B cell (primary cell): ENCODE measurements around the gene SYN1. TPM values are rescaled to one million over a fixed set of nuclear protein-coding genes. Genes with fewer than 3 reads are reported as not detected.

ENCODE experiments used
- ATAC-seq: fragments of 200-7000 bp; cut with Tn5 transposase; one replicate; pipeline ENCODE4 v1.10.0; 2021; ENCODE audit warnings: low read depth, mild to moderate bottlenecking, moderate number of reproducible peaks, moderate library complexity
- CTCF ChIA-PET: fragments of 350-600 bp; sonication (Branson Sonifier 250); formaldehyde crosslinking; loops from one replicate; lab custom pipeline; 2021; ENCODE audit warnings: antibody characterized with exemption, inconsistent platforms; lab: Charles Lee
- POLR2A ChIA-PET: fragments of 350-600 bp; sonication (Branson Sonifier 250); formaldehyde crosslinking; loops from one replicate; lab custom pipeline; 2021; ENCODE audit warnings: antibody characterized with exemption; lab: Charles Lee
- DNase-seq: peaks from one replicate; pipeline ENCODE4 v3.0.0; 2013
- H2AFZ ChIP-seq: 2 replicates; pipeline ENCODE4 v1.6.1; 2012; ENCODE audit warnings: mild to moderate bottlenecking, low read depth, low read length; ENCODE audit not compliant: insufficient read depth, poor library complexity, severe bottlenecking
- H3K27ac ChIP-seq, 2 donors: 1 replicate in 1 of 2; 2 replicates in 1 of 2; pipeline ENCODE4 v1.5.1; 2012 to 2013; ENCODE audit warnings: low read length in 2 of 2, mild to moderate bottlenecking in 2 of 2, moderate library complexity in 1 of 2
- H3K27me3 ChIP-seq, 4 experiments: fragments of 200-600 bp in 1 of 4; sonication (generic) in 1 of 4; replicated peaks in 1 of 4; 1 replicate in 2 of 4; 2 replicates in 2 of 4; pipeline versions ENCODE4 v1.6.1 to v1.7.0; 2013 to 2016; ENCODE audit warnings: low read length in 3 of 4, mild to moderate bottlenecking in 2 of 4, mixed read lengths in 1 of 4, moderate library complexity in 1 of 4; ENCODE audit not compliant: insufficient read depth in 4 of 4, control insufficient read depth in 3 of 4; ENCODE audit errors: control extremely low read depth in 1 of 4
- H3K36me3 ChIP-seq, 2 experiments: replicated peaks in 1 of 2; 1 replicate in 1 of 2; 2 replicates in 1 of 2; pipeline versions ENCODE4 v1.6.1 to v1.7.1; 2013; ENCODE audit warnings: low read length in 1 of 2; ENCODE audit not compliant: insufficient read depth in 2 of 2, control insufficient read depth in 1 of 2; ENCODE audit errors: control extremely low read depth in 1 of 2, extremely low read depth in 1 of 2
- H3K4me1 ChIP-seq, 2 donors: fragments of 200-600 bp in 1 of 2; sonication (generic) in 1 of 2; 1 replicate in 1 of 2; 2 replicates in 1 of 2; pipeline versions ENCODE4 v1.5.1 to v1.6.1; 2013 to 2017; ENCODE audit warnings: low read length in 2 of 2; ENCODE audit not compliant: control insufficient read depth in 2 of 2, insufficient read depth in 2 of 2
- H3K4me2 ChIP-seq: replicated peaks from 2 replicates; pipeline ENCODE3; 2012; ENCODE audit warnings: mild to moderate bottlenecking, low read depth, low read length; ENCODE audit not compliant: poor library complexity, severe bottlenecking
- H3K4me3 ChIP-seq, 5 experiments: fragments of 200-600 bp in 1 of 5; sonication (generic) in 1 of 5; 1 replicate in 3 of 5; 2 replicates in 2 of 5; pipeline versions ENCODE4 v1.5.1 to v1.7.0; 2011 to 2016; ENCODE audit warnings: low read length in 4 of 5, mild to moderate bottlenecking in 4 of 5, low read depth in 2 of 5, control low read depth in 1 of 5, moderate library complexity in 1 of 5; ENCODE audit not compliant: insufficient read depth in 1 of 5; ENCODE audit errors: control extremely low read depth in 1 of 5, extremely low read depth in 1 of 5
- H3K79me2 ChIP-seq: fragments of 200-600 bp; sonication (generic); one replicate; pipeline ENCODE4 v1.6.0; 2016; ENCODE audit warnings: low read length; ENCODE audit not compliant: control insufficient read depth, insufficient read depth
- H3K9ac ChIP-seq: fragments of 200-600 bp; sonication (generic); 2 replicates; pipeline ENCODE4 v1.6.1; 2017; ENCODE audit warnings: mild to moderate bottlenecking, low read length, moderate library complexity
- H3K9me3 ChIP-seq, 3 donors: one replicate each; pipeline versions ENCODE4 v1.6.1 to v1.7.1; 2013; ENCODE audit warnings: low read length in 2 of 3; ENCODE audit not compliant: control insufficient read depth in 2 of 3, insufficient read depth in 1 of 3; ENCODE audit errors: control extremely low read depth in 1 of 3
- H4K20me1 ChIP-seq: 2 replicates; pipeline ENCODE4 v1.6.0; 2012; ENCODE audit warnings: mild to moderate bottlenecking, low read length; ENCODE audit not compliant: insufficient read depth, control insufficient read depth, poor library complexity, severe bottlenecking
- H3K27ac Mint-ChIP-seq: one replicate; pipeline ENCODE4 v1.8.0; 2021; ENCODE audit warnings: mixed read lengths
- H3K27me3 Mint-ChIP-seq: one replicate; pipeline ENCODE4 v1.8.0; 2021; ENCODE audit warnings: mixed read lengths
- H3K4me1 Mint-ChIP-seq: one replicate; pipeline ENCODE4 v1.8.0; 2021; ENCODE audit warnings: mixed read lengths
- H3K4me3 Mint-ChIP-seq: one replicate; pipeline ENCODE4 v1.8.0; 2021; ENCODE audit warnings: mixed read lengths
- H3K9me3 Mint-ChIP-seq: one replicate; pipeline ENCODE4 v1.8.0; 2022; ENCODE audit warnings: mixed read lengths; ENCODE audit not compliant: insufficient read depth
- EZH2 ChIP-seq: IDR thresholded peaks from 2 replicates; pipeline ENCODE4 v1.6.1; 2012; ENCODE audit warnings: borderline replicate concordance, low read depth, mild to moderate bottlenecking, moderate library complexity, low read length; ENCODE audit not compliant: insufficient read depth, poor library complexity, severe bottlenecking
- WGBS: methylation state at CpG from one replicate; pipeline ENCODE4 v1.1.5; 2013; ENCODE audit warnings: missing lambda C conversion rate; ENCODE audit not compliant: insufficient coverage; 5-methylcytosine and 5-hydroxymethylcytosine counted together
- intact Hi-C: fragments of 100-400 bp; cut with micrococcal nuclease; formaldehyde crosslinking; loops from one replicate; pipeline ENCODE4 v1.10.0; 2022
- polyA plus RNA-seq: library from polyadenylated mRNA; depleted of rRNA; stranded (reverse); fragments of >200 nt; gene quantifications from 2 replicates; pipeline ENCODE4 v1.2.3, GENCODE V29; 2012
- total RNA-seq, 2 donors: library from RNA; stranded (reverse); fragments of 120-200 nt in 1 of 2; gene quantifications; 1 replicate in 1 of 2; 2 replicates in 1 of 2; pipeline versions ENCODE4 v1.2.3 to v1.2.4, GENCODE V29; 2013 to 2022
- TF ChIP-seq, protein P1 (sequence below): fragments of 200-600 bp; IDR thresholded peaks from one replicate; pipeline ENCODE4 v1.8.0; 2022; ENCODE audit warnings: antibody characterized with exemption, mild to moderate bottlenecking

The SYN1 gene
- total and polyA plus RNA-seq, 2 donors (not counting 1 experiment from before 2014, with no cell fraction given): not detected

DNA sequence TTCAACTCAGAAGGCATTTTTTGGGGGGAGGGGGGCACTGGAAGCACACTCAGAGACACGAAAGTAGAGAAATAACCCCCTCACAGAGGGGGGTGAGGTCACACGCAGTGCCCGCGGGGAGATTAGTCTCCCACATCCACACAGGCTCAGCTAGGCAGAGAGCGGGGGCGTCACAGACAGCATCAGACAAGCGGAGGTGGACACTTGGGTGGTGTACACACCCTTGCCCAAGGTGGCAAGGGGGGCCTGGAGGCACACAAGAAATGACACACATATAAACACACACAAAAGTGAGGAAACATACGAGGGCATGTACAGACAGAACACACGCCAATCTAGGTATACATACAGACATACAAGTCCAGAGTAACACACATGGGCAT lies 637 bp upstream of the SYN1 start:
- WGBS: 100% methylated on average over 2 of the region's 9 CpGs
- H3K27me3 Mint-ChIP-seq: peaks cover 47% of the 10 kb centered on the region
- Histone ChIP-seq H3K4me2 (peak overlapping the region; percentile 73), H3K9ac (no peak overlapping the region), H2AFZ (no peak overlapping the region), H3K4me3 (no peak overlapping the region), H3K27me3 (peaks cover 0 to 29% (median 2%) of the 10 kb centered on the region in 4 experiments), H3K4me1 (peaks cover 4 to 15% of the 10 kb centered on the region in 2 donors), H3K36me3 (no peaks in the 10 kb centered on the region), H3K79me2 (no peaks in the 10 kb centered on the region), H3K27ac (no peak overlapping the region), H4K20me1 (no peaks in the 10 kb centered on the region), H3K9me3 (no peaks in the 10 kb centered on the region)
- H3K9me3 Mint-ChIP-seq: no peaks in the 10 kb centered on the region
- ChIA-PET CTCF (no interaction called here), POLR2A (no interaction called here)
- TF ChIP-seq, protein P1, sequence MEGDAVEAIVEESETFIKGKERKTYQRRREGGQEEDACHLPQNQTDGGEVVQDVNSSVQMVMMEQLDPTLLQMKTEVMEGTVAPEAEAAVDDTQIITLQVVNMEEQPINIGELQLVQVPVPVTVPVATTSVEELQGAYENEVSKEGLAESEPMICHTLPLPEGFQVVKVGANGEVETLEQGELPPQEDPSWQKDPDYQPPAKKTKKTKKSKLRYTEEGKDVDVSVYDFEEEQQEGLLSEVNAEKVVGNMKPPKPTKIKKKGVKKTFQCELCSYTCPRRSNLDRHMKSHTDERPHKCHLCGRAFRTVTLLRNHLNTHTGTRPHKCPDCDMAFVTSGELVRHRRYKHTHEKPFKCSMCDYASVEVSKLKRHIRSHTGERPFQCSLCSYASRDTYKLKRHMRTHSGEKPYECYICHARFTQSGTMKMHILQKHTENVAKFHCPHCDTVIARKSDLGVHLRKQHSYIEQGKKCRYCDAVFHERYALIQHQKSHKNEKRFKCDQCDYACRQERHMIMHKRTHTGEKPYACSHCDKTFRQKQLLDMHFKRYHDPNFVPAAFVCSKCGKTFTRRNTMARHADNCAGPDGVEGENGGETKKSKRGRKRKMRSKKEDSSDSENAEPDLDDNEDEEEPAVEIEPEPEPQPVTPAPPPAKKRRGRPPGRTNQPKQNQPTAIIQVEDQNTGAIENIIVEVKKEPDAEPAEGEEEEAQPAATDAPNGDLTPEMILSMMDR: no peak
- TF ChIP-seq EZH2: no peak
- H3K27ac Mint-ChIP-seq: no peak overlapping the region
- intact Hi-C loops: loop anchor here (1.0 to 5.0 kb wide), 2 partner anchors 37 to 59 kb away; partner anchors contain the start of genes ARAF and UXT
- DNase-seq (no peak), ATAC-seq (no peak)
- peaks cover 14% of the 10 kb centered on the region for H3K4me1 Mint-ChIP-seq
- peak overlapping the region; percentile 37 for H3K4me3 Mint-ChIP-seq

DNA sequence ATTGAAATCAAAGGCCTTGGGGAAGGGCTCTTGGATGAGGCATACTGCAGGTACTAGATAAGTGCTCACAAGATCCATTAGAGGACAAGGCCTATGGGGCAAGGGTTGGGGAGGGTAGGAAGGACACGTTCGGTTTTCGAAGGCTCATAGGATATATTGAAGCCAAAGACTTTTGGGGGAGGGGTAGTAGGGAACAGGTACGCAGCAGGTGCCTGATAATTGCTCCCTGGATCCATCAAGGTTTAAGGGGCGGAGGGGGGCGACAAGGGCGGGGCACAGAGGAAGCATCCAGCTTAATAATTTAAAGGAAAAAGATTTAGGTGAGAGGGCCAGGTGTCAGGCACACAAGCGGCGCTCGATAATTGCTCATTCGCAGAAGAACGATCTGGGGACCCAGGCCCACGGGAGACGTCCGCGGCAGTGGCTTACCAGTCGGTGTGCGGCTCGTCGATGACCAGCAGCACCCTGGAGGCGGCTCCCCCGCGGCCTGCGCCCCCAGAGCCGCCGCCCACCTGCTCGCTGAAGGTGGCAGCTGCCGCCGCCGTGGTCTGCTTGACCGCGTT lies 653 bp downstream of the SYN1 start:
- no peak for TF ChIP-seq EZH2
- TF ChIP-seq, protein P1: no peak
- POLR2A ChIA-PET: no interaction called here
- DNase-seq (no peak), ATAC-seq (no peak)
- CTCF ChIA-PET: no interaction called here
- Histone ChIP-seq H4K20me1 (no peaks in the 10 kb centered on the region), H3K9me3 (no peaks in the 10 kb centered on the region), H3K79me2 (no peaks in the 10 kb centered on the region), H3K4me1 (peaks cover 3 to 14% of the 10 kb centered on the region in 2 donors), H3K4me3 (no peak overlapping the region), H3K36me3 (no peaks in the 10 kb centered on the region), H2AFZ (no peak overlapping the region), H3K9ac (no peak overlapping the region), H3K27me3 (peaks cover 0 to 26% (median 2%) of the 10 kb centered on the region in 4 experiments), H3K27ac (no peak overlapping the region), H3K4me2 (peak overlapping the region; percentile 73)
- Mint-ChIP-seq H3K9me3 (no peaks in the 10 kb centered on the region), H3K27me3 (peaks cover 39% of the 10 kb centered on the region), H3K4me3 (peak overlapping the region; percentile 74), H3K4me1 (peaks cover 11% of the 10 kb centered on the region), H3K27ac (no peak overlapping the region)
- intact Hi-C loops: no loop called here
- 29% methylated on average over 21 of the region's 32 CpGs for WGBS
